HG03378 (cell line): Measurements from ENCODE around the gene ARMH1.
A peak's percentile ranks its signal among the peaks of the same experiment; 100 is the strongest.
"Not testable (repeated sequence)": the region's sequence is repeated elsewhere in the genome, so short reads cannot be mapped to it uniquely, and the experiment has no call there.

Experiments
- ATAC-seq: cut with Tn5 transposase; IDR thresholded peaks from one replicate; pipeline ENCODE4 v1.9.1; 2021; ENCODE audit warnings: mild to moderate bottlenecking, moderate library complexity; ENCODE audit not compliant: unreplicated experiment

The ARMH1 gene

GRCh38 chr1:44664730-44665370 is 9.7 kb upstream of the ARMH1 start:
- no peak for ATAC-seq

- ATAC-seq = not testable (repeated sequence)
These were observed 7.8 kb upstream of the ARMH1 start for GRCh38 chr1:44666719-44667118.

GRCh38 chr1:44670751-44671640 is 3.5 kb upstream of the ARMH1 start:
- ATAC-seq = no peak

GRCh38 chr1:44672254-44672955 is 2.1 kb upstream of the ARMH1 start:
- ATAC-seq = no peak

GRCh38 chr1:44672961-44673674 is 1.4 kb upstream of the ARMH1 start:
- ATAC-seq = no peak

- ATAC-seq = peak; percentile 2
These were observed 820 bp upstream of the ARMH1 start for GRCh38 chr1:44673675-44674112.

GRCh38 chr1:44675186-44675585 is 672 bp downstream of the ARMH1 start:
- no peak for ATAC-seq

GRCh38 chr1:44676484-44677200 is 2.1 kb downstream of the ARMH1 start:
- no peak for ATAC-seq

GRCh38 chr1:44677201-44677766 is 2.8 kb downstream of the ARMH1 start:
- ATAC-seq = no peak

- no peak for ATAC-seq
These were observed 3.6 kb downstream of the ARMH1 start for GRCh38 chr1:44678120-44678519.

GRCh38 chr1:44678626-44679025 is 4.1 kb downstream of the ARMH1 start:
- no peak for ATAC-seq

- ATAC-seq = no peak
These were observed 5.0 kb downstream of the ARMH1 start for GRCh38 chr1:44679468-44679867.

- no peak for ATAC-seq
These were observed 7.7 kb downstream of the ARMH1 start for GRCh38 chr1:44681905-44682882.

GRCh38 chr1:44682883-44683265 is 8.4 kb downstream of the ARMH1 start:
- ATAC-seq = no peak

- ATAC-seq = peak; percentile 72
These were observed 10.0 kb downstream of the ARMH1 start for GRCh38 chr1:44684525-44684924.

- no peak for ATAC-seq
These were observed 10.7 kb downstream of the ARMH1 start for GRCh38 chr1:44685218-44685617.

GRCh38 chr1:44685881-44686280 is 11.4 kb downstream of the ARMH1 start:
- no peak for ATAC-seq

- no peak for ATAC-seq
These were observed 14.4 kb downstream of the ARMH1 start for GRCh38 chr1:44688760-44689446.
